GM21526 (cell line): ENCODE results near the gene LGALS7.

Experiments
- ATAC-seq: cut with Tn5 transposase; IDR thresholded peaks from one replicate; pipeline ENCODE4 v1.9.1; 2021; ENCODE audit warnings: moderate library complexity; ENCODE audit not compliant: unreplicated experiment, low FRiP score

Gene LGALS7

GRCh38 chr19:38728752-38729541 is 44.4 kb downstream of the LGALS7 start:
- ATAC-seq, result no peak

- ATAC-seq, result no peak
Observed at GRCh38 chr19:38727868-38728660, 45.3 kb downstream of the LGALS7 start.

GRCh38 chr19:38727306-38727867 is 45.9 kb downstream of the LGALS7 start:
- no peak for ATAC-seq

GRCh38 chr19:38726761-38727301 is 46.5 kb downstream of the LGALS7 start:
- ATAC-seq, result no peak

GRCh38 chr19:38726284-38726673 is 47.0 kb downstream of the LGALS7 start:
- no peak for ATAC-seq

- ATAC-seq, result no peak
Observed at GRCh38 chr19:38725469-38726283, 47.6 kb downstream of the LGALS7 start.

GRCh38 chr19:38723990-38724854 is 49.1 kb downstream of the LGALS7 start:
- ATAC-seq, result no peak

- no peak for ATAC-seq
Observed at GRCh38 chr19:38723606-38723965, 49.7 kb downstream of the LGALS7 start.

GRCh38 chr19:38722947-38723605 is 50.2 kb downstream of the LGALS7 start:
- no peak for ATAC-seq

- ATAC-seq, result no peak
Observed at GRCh38 chr19:38721979-38722773, 51.1 kb downstream of the LGALS7 start.

- ATAC-seq, result no peak
Observed at GRCh38 chr19:38721496-38721895, 51.8 kb downstream of the LGALS7 start.
